Activated naive CD4-positive, alpha-beta T cell treated with anti-CD3 and anti-CD28 coated beads, Interleukin-2, amount 50 U/mL, for 16 hours (primary cell): ENCODE data around the gene LRRC7.

ENCODE experiments used
- DNase-seq: peaks from one replicate; pipeline ENCODE4 v3.0.0-alpha.2; 2020

Gene LRRC7

DNA sequence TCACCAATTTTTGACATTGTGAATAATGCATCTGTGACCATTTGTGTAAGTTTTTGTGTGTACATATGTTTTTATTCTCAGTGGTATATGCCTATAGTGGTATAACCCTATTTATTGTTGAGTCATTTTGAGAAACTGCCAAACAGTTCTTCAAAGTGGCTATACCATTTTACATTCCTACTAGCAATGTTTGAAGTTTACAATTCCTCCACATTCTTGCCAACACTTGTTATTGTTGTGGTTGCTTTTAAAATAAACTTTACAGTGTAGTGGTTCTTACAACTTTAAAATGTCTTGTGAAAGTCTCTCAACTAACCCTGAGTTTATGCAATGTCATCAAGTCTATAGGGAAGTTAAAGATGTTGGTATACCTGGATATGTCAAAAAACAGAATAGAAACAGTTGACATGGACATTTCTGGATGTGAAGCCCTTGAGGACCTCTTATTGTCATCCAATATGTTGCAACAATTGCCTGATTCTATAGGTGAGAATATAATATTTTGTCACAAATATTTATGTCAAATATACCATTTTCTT, 418.2 kb downstream of the LRRC7 start:
- DNase-seq: no peak

DNA sequence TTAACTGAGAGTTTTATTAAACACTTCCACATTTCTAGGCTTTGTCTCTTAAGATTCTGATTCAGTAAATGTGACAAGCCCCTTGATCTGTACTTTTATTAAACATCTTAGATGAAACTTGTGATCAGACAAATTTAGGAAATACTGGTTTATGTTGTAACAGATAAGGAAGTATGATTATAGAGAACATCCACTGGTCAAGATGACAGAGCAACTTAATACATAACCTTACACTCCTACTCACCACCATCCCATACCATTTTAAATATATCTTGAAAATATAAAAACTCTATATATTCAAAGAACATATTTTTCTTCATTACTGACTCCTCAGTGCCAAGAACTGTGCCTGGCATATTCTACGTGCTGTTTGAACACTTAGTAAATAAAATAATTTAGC, 420.2 kb downstream of the LRRC7 start:
- DNase-seq: no peak

DNA sequence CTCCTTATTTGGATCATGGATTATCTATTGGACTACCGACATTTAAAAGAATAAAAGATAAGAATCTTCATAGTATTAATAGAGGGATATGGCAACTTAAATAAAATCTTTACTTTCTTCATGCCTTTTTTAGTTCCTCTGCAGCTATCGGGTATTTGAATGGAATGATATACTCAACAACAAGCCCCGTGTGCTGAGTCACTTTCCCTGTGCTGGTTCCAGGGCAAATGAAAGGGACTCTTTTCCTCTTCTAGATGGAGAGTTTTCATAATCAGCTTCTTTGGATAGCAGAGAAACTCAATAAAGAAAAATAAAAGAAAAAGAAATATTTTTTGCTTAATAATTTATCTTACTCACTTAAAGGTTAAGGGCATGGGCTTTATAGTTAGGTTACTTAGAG, 423.9 kb downstream of the LRRC7 start:
- DNase-seq: no peak

DNA sequence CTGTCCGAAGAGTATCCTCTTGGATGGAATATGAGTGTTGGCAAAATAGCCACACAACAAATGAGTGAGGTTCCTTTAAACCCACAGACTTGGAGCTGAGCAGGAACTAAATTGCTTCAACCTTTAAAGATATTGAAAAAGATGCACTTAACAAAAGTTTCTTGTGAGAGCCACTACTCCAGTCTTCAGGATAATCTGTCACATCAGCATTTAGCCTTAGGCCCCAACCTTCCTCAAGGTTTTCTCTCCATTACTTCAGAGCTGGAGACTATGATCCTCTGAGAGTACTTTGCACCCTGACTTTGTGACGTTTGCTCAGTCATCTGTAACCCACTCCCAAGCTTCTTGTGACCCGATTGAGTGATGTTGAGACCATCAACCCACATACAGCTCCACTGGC, 424.9 kb downstream of the LRRC7 start:
- no peak for DNase-seq

DNA sequence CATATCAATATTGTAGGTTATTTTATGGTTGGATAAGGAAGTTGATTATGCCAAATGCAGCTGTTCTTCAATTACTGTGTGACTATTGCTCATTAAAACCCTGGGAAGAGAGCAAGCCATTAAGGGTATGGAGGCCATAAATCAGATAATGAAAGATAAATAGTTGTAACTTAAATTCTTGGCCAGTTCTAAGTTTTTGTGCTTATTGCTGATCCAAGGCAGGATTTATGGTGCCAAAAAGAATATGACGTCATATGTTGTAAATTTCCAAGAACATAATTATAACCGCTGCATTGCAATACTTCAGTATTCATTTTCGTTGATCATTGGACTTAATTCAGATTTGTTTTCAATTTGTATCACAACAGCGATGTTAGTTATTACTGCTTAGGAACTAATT, 426.1 kb downstream of the LRRC7 start:
- DNase-seq: no peak

DNA sequence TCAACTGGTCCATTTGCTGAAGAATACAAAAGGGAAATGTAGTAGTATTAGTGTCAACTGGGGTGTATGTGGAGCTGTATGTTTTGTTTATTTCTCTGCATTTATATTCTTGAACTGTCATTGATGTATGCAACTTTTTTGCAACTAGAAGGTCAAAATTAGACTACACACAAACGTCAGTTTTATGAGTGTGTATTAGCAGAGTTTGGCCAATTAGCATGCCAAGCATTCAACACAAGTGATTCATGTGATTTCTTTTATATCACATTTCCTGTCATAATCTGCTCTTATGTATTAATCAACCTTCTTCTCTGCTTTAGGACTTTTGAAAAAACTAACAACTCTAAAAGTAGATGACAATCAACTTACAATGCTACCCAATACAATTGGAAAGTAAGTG, 426.5 kb downstream of the LRRC7 start:
- DNase-seq: no peak

DNA sequence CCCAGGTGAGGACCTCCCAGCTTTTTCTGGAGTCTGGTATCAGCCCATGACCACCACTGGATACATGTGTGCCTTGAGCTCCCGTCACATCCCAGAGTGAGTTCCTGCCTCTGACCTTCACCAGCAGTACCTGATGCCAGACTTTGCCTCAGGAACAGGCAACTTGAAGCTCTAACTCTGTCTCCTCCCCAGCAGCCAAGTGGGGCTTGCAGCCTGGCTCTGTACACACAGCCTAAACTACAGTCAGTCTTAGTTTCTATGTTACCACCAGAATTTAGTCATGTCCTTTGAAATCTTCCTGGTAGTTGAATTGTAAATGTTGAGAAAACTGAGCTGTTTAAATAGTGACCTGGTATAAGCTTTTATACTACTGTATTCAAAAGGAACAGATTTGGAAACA, 431.1 kb downstream of the LRRC7 start:
- no peak for DNase-seq

DNA sequence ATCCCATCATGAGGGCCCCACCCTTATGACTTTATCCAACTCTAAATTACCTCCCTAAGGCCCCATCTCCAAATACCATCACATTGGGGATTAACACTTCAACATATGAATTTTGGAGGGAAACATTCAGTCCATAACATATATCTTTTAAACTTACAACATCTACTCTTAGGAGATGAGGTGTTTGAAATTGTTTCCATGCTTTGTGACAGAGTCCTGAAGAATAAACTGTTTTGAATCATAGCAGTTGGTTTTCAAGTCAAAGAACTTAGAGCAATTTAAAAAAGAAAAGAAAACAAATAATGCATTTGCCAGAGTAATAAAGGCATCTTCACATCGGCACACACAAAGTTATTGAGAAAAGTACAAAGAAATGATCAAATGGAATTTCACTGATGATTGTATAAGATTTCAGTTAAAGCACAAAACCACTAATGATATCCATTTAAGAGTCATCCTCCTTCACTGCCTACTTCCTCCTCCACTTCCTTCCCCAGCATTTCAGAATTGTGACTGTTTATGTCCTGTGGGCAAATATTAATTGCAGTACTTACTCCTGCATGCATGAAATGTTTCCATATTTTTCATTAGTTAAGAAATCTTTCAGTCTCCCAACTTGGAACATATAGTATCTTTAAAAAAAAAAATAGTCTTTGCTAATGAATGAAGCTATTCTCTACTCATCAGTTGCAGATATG, 435.6 kb downstream of the LRRC7 start:
- DNase-seq: no peak

DNA sequence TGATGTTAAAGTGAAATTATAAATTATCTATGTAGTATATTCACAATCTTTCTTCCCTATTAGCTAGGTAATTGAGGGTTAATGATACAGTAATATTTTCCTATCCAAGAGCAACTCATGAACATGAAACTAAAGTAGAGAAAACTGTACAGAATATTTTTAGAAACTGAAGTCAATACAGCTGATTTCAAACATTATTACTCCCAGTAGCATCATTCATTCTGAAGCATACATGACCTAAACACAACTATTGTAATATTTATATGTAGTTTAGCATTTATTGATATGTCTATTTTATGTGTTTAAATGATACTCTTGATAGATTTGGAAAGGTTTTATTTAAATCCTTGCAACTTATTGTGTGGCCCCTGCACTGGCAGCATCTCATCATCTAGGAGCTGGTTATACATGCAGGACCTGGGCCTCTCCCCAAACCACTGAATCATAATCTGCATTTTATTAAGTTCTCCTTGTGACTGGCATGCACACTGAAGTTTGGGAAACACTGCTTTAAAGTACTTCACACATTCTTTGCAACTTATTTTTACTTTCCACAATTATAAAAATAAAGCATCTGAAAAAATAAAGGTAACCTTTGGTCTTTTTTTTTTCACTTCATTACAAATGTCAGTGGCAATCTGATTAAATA, 437.8 kb downstream of the LRRC7 start:
- no peak for DNase-seq

DNA sequence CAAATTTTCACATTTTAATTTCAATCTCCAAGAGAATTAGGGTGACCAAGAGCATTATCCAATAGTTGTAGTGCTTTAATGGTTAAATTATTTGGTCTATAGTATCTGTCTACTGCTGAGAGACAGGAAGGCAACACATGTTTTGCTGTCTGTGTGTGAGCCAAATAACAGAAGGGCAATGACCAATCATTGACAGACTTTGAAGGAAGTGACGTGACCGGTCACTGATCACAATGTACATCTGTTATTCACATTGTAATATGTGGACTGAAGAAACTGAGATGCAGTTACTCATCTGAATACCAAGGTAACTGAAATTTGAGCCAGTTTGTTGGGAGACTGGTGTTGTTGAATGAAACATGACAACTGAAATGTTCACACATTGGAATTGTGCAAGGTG, 440.9 kb downstream of the LRRC7 start:
- DNase-seq: no peak

DNA sequence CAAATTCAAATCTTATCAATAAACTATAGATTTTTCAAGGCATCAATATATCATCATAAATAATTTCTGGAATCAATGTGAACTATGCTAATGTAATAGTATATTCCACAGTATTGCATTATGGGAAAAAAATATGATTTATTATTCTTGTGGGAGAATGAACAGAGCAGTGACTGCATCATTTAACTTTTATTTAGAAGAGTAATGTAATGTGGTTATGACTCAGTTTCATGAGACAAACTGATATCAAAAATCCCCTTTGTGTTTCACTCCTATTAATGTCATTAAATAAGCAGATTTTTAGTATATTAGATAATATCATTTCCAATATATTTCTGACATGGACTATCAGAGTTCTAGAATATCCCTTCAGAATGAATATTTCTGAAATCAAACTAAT, 450.0 kb downstream of the LRRC7 start:
- no peak for DNase-seq

DNA sequence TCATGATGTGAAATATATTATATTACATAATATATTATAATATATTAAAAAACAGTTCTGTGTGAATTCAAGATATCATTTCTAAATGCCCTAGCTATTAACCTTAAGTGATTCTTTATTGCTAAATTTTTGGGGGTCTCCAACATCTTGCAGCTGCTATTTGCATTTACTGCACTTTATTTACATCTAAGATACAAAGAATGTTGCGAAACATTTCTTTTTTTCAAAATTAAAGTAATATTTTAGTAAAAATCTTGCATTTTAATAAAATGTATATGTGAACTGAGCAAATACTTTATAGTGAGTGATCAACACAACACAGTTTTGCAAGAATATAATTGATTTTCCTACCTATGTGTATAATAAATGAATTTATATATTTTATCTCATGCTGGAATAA, 456.6 kb downstream of the LRRC7 start:
- DNase-seq: no peak

DNA sequence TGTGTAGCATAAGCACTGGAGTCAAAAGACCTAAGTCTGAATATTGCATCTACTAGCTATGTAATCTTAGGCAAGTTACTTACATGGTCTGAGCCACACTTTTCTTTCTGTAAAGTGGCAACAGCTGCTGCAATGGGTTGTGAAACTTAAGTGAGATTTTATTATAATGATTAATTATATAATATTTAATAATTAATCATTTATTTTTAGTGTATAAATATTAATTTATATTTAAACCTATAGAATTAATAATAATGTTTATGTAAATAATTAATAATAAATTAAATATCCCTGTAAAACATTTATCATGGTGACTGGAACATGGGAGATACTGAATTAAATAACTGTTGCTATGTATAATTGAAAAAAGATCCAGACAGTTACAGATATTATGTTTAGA, 457.3 kb downstream of the LRRC7 start:
- no peak for DNase-seq

DNA sequence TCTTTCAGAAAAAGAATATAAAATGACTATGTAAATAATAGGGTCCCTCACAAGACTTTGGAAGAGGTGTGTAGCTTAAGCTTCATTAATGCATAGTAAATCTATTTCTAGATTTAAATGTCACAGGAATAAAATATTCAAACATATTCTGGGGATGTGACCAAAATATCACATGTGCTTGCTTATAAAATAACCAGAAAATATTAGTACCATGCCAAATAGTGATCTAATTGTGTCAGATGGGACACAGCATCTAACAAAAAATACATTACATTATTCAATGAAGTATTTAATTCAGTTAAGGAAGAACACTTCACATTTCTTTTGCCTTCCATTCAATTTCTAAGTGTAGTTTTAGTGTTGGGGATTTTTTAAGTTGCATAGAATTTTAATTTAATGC, 458.1 kb downstream of the LRRC7 start:
- no peak for DNase-seq

DNA sequence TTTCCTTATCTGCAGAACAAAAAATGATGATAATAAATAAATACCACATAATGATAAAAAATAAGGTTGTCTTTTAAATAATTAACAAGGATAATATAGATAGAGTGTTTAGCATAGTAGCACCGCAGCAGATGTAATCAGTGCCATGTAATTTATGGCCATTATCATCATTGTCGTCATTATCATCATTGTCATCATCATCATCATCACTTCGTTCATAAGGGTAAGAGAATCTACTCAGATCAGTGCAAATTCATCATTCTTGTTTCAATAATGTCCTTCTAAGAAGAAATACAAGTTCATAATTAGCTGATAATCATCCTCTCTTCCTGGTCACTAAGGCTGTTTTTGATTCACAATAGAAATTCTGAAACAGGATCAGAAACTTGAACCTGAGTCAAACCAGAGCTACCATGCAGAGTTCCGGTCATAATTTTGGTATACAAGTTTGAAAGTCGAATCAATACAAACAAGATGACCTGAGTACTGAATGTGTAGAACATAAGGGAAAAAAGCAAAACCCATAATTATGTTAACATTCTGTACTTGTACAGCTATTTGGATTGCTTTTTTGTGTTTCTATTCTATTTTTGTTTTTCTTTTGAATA, 465.6 kb downstream of the LRRC7 start:
- no peak for DNase-seq

DNA sequence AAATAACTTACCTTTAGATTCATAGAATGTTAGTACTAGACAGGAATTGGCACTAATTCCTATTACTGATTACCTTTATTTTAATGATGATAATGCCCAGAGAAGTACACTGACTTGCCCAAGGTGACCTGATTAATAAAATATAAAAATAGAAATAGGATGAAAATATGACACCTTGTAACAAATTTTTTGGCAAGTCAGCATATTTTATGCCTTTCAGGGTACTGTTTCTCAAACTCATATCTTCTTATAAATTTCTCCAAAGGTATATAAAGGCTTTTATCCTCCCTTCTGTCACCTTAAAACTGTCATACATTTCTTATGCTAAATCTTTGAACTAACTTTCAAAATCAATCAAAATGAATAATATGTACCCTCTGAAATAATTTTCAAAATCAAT, 466.2 kb downstream of the LRRC7 start:
- no peak for DNase-seq

DNA sequence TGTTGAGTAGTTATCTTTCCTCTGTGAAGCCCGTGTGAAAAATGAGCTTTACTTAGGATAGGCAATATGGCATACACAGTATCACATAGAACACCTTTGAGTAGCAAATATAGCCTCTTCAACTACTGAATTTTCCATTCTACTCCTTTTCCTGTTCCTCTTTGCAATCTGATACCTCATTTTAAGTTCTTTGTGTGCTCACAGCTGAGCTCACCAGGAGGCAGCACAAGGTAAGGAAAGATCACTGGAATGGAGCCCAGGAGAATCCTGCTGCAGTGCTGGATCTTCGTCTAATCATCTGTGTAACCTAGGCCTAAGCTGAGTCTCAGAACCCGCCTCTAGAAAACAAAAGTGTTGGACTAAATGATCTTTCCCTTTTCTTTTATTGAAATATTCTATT, 466.7 kb downstream of the LRRC7 start:
- DNase-seq: no peak

DNA sequence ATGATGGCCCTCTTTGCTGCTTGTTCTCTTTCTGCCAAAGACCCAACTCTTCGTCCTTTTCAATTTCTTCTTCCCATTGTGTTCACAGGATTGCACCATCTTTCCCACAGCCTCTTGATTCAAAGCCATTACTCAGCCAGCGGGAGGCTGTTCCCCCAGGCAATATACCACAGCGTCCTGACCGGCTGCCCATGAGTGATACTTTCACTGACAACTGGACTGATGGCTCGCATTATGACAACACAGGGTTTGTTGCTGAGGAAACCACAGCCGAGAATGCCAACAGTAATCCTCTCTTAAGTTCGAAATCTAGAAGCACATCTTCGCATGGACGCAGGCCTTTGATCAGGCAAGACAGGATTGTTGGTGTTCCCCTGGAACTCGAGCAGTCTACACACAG, 470.3 kb downstream of the LRRC7 start:
- no peak for DNase-seq

DNA sequence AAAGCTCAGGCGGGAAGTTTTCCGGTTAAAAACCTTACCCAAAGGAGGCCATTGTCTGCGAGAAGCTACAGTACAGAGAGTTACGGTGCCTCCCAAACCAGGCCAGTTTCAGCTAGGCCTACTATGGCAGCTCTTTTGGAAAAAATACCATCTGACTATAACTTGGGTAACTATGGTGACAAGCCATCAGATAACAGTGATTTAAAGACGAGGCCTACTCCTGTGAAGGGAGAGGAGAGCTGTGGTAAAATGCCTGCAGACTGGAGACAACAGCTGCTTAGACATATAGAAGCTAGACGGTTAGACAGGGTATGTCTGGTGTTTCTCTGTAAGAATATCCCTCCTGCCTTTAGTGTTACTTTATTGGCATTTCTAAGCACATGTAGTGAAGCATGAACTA, 471.8 kb downstream of the LRRC7 start:
- no peak for DNase-seq

DNA sequence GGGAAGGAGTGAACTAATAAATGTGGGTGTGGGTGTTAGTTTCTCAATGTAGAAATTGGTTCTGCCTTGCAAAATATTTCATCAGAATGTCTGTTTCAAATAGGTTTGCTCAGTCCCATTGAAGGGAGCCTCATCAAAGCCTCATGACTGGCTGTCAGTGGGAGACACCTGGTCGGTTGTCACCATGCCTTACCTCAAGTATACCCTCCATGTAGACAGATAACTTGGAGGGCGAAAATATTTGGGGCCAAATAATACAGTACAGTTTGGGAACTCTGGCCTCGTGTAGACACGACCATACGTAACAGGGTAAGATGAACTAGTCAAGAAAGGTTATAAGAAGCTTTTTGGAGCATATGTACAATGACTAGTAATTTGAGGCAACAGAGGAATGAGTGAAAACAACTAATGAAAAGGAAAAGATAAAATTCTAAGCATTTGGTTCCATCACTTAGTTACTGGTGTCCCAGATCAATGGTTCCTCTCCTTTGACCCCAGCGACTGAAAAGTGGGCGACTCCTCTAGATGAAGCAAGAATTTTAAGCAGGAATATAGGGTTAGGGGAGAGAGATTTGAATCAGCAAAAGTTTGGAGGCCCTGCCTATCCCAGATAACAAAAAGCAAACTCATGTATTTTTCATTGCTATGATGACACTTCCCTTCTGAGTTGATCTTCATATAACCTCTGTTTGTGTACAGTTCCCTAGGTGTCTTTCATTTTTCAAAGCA, 473.8 kb downstream of the LRRC7 start:
- DNase-seq: no peak

DNA sequence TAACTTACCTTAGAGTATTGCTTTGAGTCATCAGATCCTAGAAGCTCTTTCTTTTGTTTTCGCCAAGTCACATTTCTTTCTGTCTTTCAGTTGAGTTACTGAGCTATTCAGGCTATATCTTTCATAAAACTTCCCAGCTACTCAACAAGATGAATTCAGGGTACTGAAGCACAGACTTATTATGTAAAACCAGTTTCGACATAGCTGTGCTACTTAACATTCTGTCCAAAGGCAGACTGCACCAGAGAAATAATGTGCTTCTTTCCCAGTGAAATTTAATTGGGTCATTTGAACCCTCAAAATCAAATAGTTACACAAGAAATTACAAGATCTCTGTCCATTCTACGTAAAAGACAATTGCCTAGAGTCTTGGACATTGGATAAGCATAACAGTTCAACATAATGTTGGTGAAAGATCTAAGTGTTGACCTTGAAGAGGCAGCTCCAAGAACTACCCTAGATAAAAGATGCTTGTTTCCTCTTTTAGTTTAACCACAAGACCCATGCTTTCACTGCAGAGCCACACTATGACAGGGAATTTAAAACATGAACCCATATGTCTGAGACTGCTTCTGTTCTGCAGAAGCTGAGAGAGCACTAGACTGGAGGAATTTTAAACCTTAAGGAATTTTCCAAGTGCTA, 474.5 kb downstream of the LRRC7 start:
- no peak for DNase-seq

DNA sequence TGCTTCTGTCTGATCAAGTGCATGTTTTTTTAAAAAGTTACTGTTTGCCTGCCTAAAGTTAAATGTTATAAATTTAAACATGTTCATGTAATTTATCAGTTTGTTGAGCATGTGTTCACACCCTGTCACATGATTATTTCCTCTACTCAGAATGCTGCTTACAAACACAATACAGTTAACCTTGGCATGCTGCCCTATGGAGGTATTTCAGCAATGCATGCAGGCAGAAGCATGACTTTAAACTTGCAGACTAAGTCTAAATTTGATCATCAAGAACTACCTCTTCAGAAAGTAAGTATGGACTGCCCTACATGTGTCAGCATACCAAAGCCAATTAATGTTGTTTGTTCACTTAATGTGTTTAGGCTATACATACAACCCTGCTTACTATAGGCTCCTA, 476.1 kb downstream of the LRRC7 start:
- DNase-seq: no peak

DNA sequence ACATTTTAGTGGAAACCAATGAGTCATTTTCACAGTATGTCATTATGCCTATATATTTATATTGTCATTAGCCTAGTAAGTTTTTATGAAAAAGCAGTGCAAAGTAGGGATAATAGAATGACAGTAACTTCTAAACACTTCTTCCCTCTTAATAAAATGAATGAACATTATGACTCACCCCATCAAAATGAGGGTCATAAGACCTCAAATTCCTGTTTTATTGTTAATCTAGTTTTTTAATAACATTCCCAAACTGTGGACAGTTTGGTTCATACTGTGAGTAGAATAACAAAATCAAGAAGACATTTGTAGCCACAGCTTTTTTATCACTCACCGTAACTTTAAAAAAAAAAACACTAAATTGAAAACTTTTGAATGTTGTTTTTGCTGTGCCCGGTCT, 477.1 kb downstream of the LRRC7 start:
- DNase-seq: no peak
